Neural progenitor cell (in vitro differentiated cells): ENCODE measurements around the gene COPS8. TPM values are rescaled to one million over a fixed set of nuclear protein-coding genes. Genes with fewer than 3 reads are reported as not detected.

Experiments used
- DNase-seq: peaks from one replicate; pipeline ENCODE4 v3.0.0-alpha.2; 2016; ENCODE audit warnings: low spot score
- H2AFZ ChIP-seq: fragments of 200-600 bp; sonication (generic); replicated peaks from 2 replicates; pipeline ENCODE4 v1.6.1; 2016; ENCODE audit warnings: antibody characterized with exemption
- H3F3A ChIP-seq: fragments of 200-600 bp; sonication (generic); 2 replicates; pipeline ENCODE4 v1.6.1; 2016; ENCODE audit warnings: antibody characterized with exemption, low read depth
- H3K27ac ChIP-seq: fragments of 200-600 bp; sonication (generic); 2 replicates; pipeline ENCODE4 v1.5.1; 2016; ENCODE audit warnings: mild to moderate bottlenecking
- H3K27me3 ChIP-seq: fragments of 200-600 bp; sonication (generic); 2 replicates; pipeline ENCODE4 v1.6.1; 2016; ENCODE audit warnings: mild to moderate bottlenecking, moderate library complexity
- H3K36me3 ChIP-seq: fragments of 200-600 bp; sonication (generic); 2 replicates; pipeline ENCODE4 v1.5.1; 2016
- H3K4me1 ChIP-seq: fragments of 200-600 bp; sonication (generic); 2 replicates; pipeline ENCODE4 v1.6.1; 2016; ENCODE audit warnings: mixed run types
- H3K4me2 ChIP-seq: fragments of 200-600 bp; sonication (generic); 2 replicates; pipeline ENCODE4 v1.6.1; 2016
- H3K4me3 ChIP-seq: fragments of 200-600 bp; sonication (generic); 2 replicates; pipeline ENCODE4 v1.5.1; 2016
- H3K79me2 ChIP-seq: fragments of 200-600 bp; sonication (generic); 2 replicates; pipeline ENCODE4 v1.6.1; 2016; ENCODE audit warnings: low read depth
- H3K9ac ChIP-seq: fragments of 200-600 bp; sonication (generic); 2 replicates; pipeline ENCODE4 v1.6.1; 2016
- H3K9me3 ChIP-seq: fragments of 200-600 bp; sonication (generic); 2 replicates; pipeline ENCODE4 v1.5.1; 2016; ENCODE audit warnings: low read depth
- H4K20me1 ChIP-seq: fragments of 200-600 bp; sonication (generic); 2 replicates; pipeline ENCODE4 v1.6.1; 2016; ENCODE audit warnings: low read depth
- H3K27ac Mint-ChIP-seq: 3 replicates; pipeline ENCODE4 v1.8.0; 2021; ENCODE audit warnings: mixed read lengths
- H3K27me3 Mint-ChIP-seq: 2 replicates; pipeline ENCODE4 v1.8.0; 2022; ENCODE audit warnings: low read depth, mild to moderate bottlenecking, inconsistent platforms, moderate library complexity, mixed read lengths; ENCODE audit not compliant: insufficient read depth
- H3K36me3 Mint-ChIP-seq: 3 replicates; pipeline ENCODE4 v1.8.0; 2021; ENCODE audit warnings: mixed read lengths
- H3K4me1 Mint-ChIP-seq: 3 replicates; pipeline ENCODE4 v1.8.0; 2021; ENCODE audit warnings: mixed read lengths
- H3K4me3 Mint-ChIP-seq: 3 replicates; pipeline ENCODE4 v1.8.0; 2021; ENCODE audit warnings: mild to moderate bottlenecking, moderate library complexity, mixed read lengths
- H3K9me3 Mint-ChIP-seq: 3 replicates; pipeline ENCODE4 v1.8.0; 2020; ENCODE audit warnings: mixed read lengths
- CTCF ChIP-seq: fragments of 200-600 bp; sonication (generic); IDR thresholded peaks from 2 replicates; pipeline ENCODE4 v1.5.1; 2017; ENCODE audit warnings: antibody characterized with exemption, mild to moderate bottlenecking
- EZH2 ChIP-seq: fragments of 200-600 bp; sonication (generic); IDR thresholded peaks from 2 replicates; pipeline ENCODE4 v1.6.1; 2017; ENCODE audit warnings: antibody characterized with exemption, mild to moderate bottlenecking, moderate library complexity
- EZH2phosphoT487 ChIP-seq: fragments of 200-600 bp; sonication (generic); IDR thresholded peaks from 2 replicates; pipeline ENCODE4 v1.6.1; 2017; ENCODE audit warnings: antibody characterized with exemption
- total RNA-seq: library from RNA; depleted of rRNA; stranded (reverse); fragments of >200 nt; gene quantifications from 2 replicates; pipeline ENCODE4 v1.2.3, GENCODE V29; 2015; ENCODE audit warnings: low replicate concordance

The COPS8 gene
- total RNA-seq, 1 donor from 2014 or later: 267 TPM

DNA sequence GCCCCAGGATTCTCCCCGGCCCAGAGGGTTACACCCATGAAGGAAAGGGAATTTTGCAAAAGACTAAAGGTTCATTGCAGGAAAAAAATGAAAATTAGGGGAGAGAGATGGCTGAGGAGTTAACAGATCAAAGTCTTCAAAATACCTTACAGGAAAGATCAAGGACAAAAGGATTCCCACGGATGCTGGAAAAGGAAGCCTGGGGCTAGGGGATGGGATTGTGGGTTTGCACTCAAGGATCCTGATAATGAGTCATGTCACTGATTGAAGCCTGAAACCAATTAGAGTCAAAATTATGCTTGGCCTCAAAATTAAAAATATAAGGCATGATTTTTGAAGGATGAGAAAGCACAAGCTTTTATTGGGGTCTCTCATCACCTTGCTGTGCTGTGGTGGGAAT lies 32.6 kb upstream of the COPS8 start:
- H3K9ac ChIP-seq: no peak overlapping the region
- Mint-ChIP-seq H3K36me3 (no peaks in the 10 kb centered on the region), H3K27me3 (no peaks in the 10 kb centered on the region), H3K4me1 (no peaks in the 10 kb centered on the region), H3K9me3 (peaks cover 6% of the 10 kb centered on the region), H3K27ac (no peak overlapping the region), H3K4me3 (no peak overlapping the region)
- no peak overlapping the region for H3K4me3 ChIP-seq
- H4K20me1 ChIP-seq: no peaks in the 10 kb centered on the region
- DNase-seq: no peak
- TF ChIP-seq EZH2phosphoT487: no peak
- no peak for TF ChIP-seq CTCF
- TF ChIP-seq EZH2: no peak
- H3K27me3 ChIP-seq: no peaks in the 10 kb centered on the region
- no peaks in the 10 kb centered on the region for H3K4me1 ChIP-seq
- H3K9me3 ChIP-seq: peaks cover 11% of the 10 kb centered on the region
- H3K4me2 ChIP-seq: no peak overlapping the region
- no peaks in the 10 kb centered on the region for H3K79me2 ChIP-seq
- no peak overlapping the region for H2AFZ ChIP-seq
- no peak overlapping the region for H3K27ac ChIP-seq
- H3F3A ChIP-seq: no peaks in the 10 kb centered on the region
- peaks cover 13% of the 10 kb centered on the region for H3K36me3 ChIP-seq

- no peak for DNase-seq
- H3K9me3 Mint-ChIP-seq: no peaks in the 10 kb centered on the region
- H3K9ac ChIP-seq: no peak overlapping the region
- peaks cover under 1% of the 10 kb centered on the region for H3K4me1 ChIP-seq
- peaks cover 5% of the 10 kb centered on the region for H3K4me1 Mint-ChIP-seq
- H3K4me2 ChIP-seq: no peak overlapping the region
- H3K79me2 ChIP-seq: no peaks in the 10 kb centered on the region
- no peaks in the 10 kb centered on the region for H3F3A ChIP-seq
- H3K4me3 ChIP-seq: no peak overlapping the region
- H4K20me1 ChIP-seq: no peaks in the 10 kb centered on the region
- H3K27me3 Mint-ChIP-seq: no peaks in the 10 kb centered on the region
- no peak overlapping the region for H2AFZ ChIP-seq
- no peak overlapping the region for H3K4me3 Mint-ChIP-seq
- H3K27ac ChIP-seq: no peak overlapping the region
- no peaks in the 10 kb centered on the region for H3K27me3 ChIP-seq
- TF ChIP-seq CTCF (no peak), EZH2 (no peak), EZH2phosphoT487 (no peak)
- no peaks in the 10 kb centered on the region for H3K9me3 ChIP-seq
- H3K27ac Mint-ChIP-seq: no peak overlapping the region
- H3K36me3 Mint-ChIP-seq: no peaks in the 10 kb centered on the region
- no peaks in the 10 kb centered on the region for H3K36me3 ChIP-seq
Measured at GRCh38 chr2:237055386-237056100, 30.1 kb upstream of the COPS8 start.

- Histone ChIP-seq H3F3A (no peaks in the 10 kb centered on the region), H3K27ac (no peak overlapping the region), H3K27me3 (no peaks in the 10 kb centered on the region), H4K20me1 (no peaks in the 10 kb centered on the region), H3K9me3 (no peaks in the 10 kb centered on the region), H3K4me1 (peaks cover 6% of the 10 kb centered on the region), H3K4me3 (no peak overlapping the region), H3K4me2 (no peak overlapping the region), H2AFZ (no peak overlapping the region), H3K79me2 (no peaks in the 10 kb centered on the region), H3K36me3 (no peaks in the 10 kb centered on the region), H3K9ac (no peak overlapping the region)
- H3K27me3 Mint-ChIP-seq: no peaks in the 10 kb centered on the region
- DNase-seq: no peak
- no peak for TF ChIP-seq CTCF
- TF ChIP-seq EZH2phosphoT487: no peak
- no peak for TF ChIP-seq EZH2
- H3K4me3 Mint-ChIP-seq: no peak overlapping the region
- no peaks in the 10 kb centered on the region for H3K36me3 Mint-ChIP-seq
- peaks cover 13% of the 10 kb centered on the region for H3K4me1 Mint-ChIP-seq
- H3K27ac Mint-ChIP-seq: no peak overlapping the region
- no peaks in the 10 kb centered on the region for H3K9me3 Mint-ChIP-seq
Measured at GRCh38 chr2:237056287-237056875, 29.3 kb upstream of the COPS8 start.
